Upper lobe of left lung (tissue), 6 donors: ENCODE results near the gene GUF1. TPM values are rescaled to one million over a fixed set of nuclear protein-coding genes. Genes with fewer than 3 reads are reported as not detected.

Experiments used
- ATAC-seq, 2 donors: fragments of 200-7000 bp; cut with Tn5 transposase; one replicate each; pipeline ENCODE4 v1.9.1; 2022; ENCODE audit warnings: mild to moderate bottlenecking in 2 of 2, moderate library complexity in 2 of 2; ENCODE audit not compliant: low FRiP score in 2 of 2
- DNase-seq, 2 donors: peaks; one replicate each; pipeline ENCODE4 v3.0.0-alpha.2; 2019 to 2020
- H3K27ac ChIP-seq, 4 donors: fragments of 200-600 bp; sonication (generic); one replicate each; pipeline ENCODE4 v1.5.1; 2016 to 2019
- H3K27me3 ChIP-seq, 4 donors: fragments of 200-600 bp; sonication (generic); one replicate each; pipeline ENCODE4 v1.5.1; 2017 to 2019
- H3K36me3 ChIP-seq, 4 donors: fragments of 200-600 bp; sonication (generic); one replicate each; pipeline ENCODE4 v1.5.1; 2016 to 2019
- H3K4me1 ChIP-seq, 4 donors: fragments of 200-600 bp; sonication (generic); one replicate each; pipeline ENCODE4 v1.5.1; 2018 to 2019
- H3K4me3 ChIP-seq, 4 donors: fragments of 200-600 bp; sonication (generic); one replicate each; pipeline ENCODE4 v1.5.1; 2017 to 2019; ENCODE audit warnings: mild to moderate bottlenecking in 2 of 4, moderate library complexity in 1 of 4
- H3K9me3 ChIP-seq, 4 donors: fragments of 200-600 bp; sonication (generic); one replicate each; pipeline ENCODE4 v1.5.1; 2018 to 2019
- EP300 ChIP-seq, 4 donors: sonication (generic); formaldehyde crosslinking; IDR thresholded peaks; one replicate each; pipeline ENCODE4 v1.5.1; 2017; ENCODE audit warnings: antibody characterized with exemption in 4 of 4, control low read depth in 2 of 4
- POLR2A ChIP-seq, 4 donors: fragments of 450-650 bp; IDR thresholded peaks; one replicate each; pipeline ENCODE4 v1.5.1; 2016 to 2017; ENCODE audit warnings: antibody characterized with exemption in 4 of 4, mild to moderate bottlenecking in 2 of 4
- POLR2AphosphoS5 ChIP-seq, 2 donors: sonication (generic); formaldehyde crosslinking; IDR thresholded peaks; one replicate each; pipeline ENCODE4 v1.5.1; 2017; ENCODE audit warnings: antibody characterized with exemption in 2 of 2
- WGBS, 2 donors: methylation state at CpG; one replicate each; pipeline ENCODE4 v1.1.5; 2017 to 2018; 5-methylcytosine and 5-hydroxymethylcytosine counted together
- total RNA-seq, 6 donors: library from RNA; depleted of rRNA in 4 of 6; stranded (reverse); fragments of >200 nt in 4 of 6; gene quantifications; one replicate each; pipeline versions ENCODE4 v1.1.0 to v1.2.1, GENCODE V29; 2016 to 2021
- TF ChIP-seq, protein P1 (sequence below), 6 experiments: fragments of 450-650 bp in 4 of 6; fragments of 200-600 bp in 2 of 6; sonication (generic) in 2 of 6; IDR thresholded peaks; one replicate each; pipeline ENCODE4 v1.5.1; 2016 to 2019; ENCODE audit warnings: antibody characterized with exemption in 6 of 6
- donor health status: DM: no; HTN: no; CAD: no; lungs with moderate emphysema.
- donor health status: DM: no; HTN: yes; CAD: no; lungs with severe emphysema.

The GUF1 gene
- total RNA-seq, 6 donors from 2014 or later: 11.3 to 24.4 (median 14.2) TPM

DNA sequence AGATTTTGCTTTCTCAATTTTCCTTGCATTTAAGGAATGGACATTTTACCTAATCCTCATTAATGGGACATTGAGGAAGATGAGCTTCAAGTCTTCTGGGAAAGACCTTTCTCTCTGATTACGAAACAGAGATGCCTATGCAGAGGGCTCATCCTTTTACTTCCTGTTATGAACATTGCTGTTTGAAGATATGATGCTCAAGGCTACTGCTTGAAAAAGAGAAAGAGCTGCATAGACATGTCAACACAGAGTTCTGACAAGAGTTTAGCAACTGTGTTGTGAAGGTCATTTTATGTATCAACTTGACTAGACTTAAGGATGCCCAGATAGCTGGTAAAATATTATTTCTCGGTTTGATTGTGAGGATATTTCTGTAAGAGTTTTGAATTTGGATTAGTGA is 62.0 kb downstream of the GUF1 start:
- H3K4me1 ChIP-seq: no peaks in the 10 kb centered on the region
- ATAC-seq: no peak
- H3K27me3 ChIP-seq: no peaks in the 10 kb centered on the region
- no peaks in the 10 kb centered on the region for H3K36me3 ChIP-seq
- DNase-seq: no peak
- no peak overlapping the region for H3K27ac ChIP-seq
- TF ChIP-seq POLR2AphosphoS5 (IDR thresholded peaks at IDR 0.05) (no peak), EP300 (IDR thresholded peaks at IDR 0.05) (no peak), POLR2A (IDR thresholded peaks at IDR 0.05) (no peak)
- TF ChIP-seq, protein P1, sequence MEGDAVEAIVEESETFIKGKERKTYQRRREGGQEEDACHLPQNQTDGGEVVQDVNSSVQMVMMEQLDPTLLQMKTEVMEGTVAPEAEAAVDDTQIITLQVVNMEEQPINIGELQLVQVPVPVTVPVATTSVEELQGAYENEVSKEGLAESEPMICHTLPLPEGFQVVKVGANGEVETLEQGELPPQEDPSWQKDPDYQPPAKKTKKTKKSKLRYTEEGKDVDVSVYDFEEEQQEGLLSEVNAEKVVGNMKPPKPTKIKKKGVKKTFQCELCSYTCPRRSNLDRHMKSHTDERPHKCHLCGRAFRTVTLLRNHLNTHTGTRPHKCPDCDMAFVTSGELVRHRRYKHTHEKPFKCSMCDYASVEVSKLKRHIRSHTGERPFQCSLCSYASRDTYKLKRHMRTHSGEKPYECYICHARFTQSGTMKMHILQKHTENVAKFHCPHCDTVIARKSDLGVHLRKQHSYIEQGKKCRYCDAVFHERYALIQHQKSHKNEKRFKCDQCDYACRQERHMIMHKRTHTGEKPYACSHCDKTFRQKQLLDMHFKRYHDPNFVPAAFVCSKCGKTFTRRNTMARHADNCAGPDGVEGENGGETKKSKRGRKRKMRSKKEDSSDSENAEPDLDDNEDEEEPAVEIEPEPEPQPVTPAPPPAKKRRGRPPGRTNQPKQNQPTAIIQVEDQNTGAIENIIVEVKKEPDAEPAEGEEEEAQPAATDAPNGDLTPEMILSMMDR (IDR thresholded peaks at IDR 0.05): no peak
- 77 to 83% methylated on average over 2 of the region's 2 CpGs for WGBS, 2 donors
- H3K4me3 ChIP-seq: no peak overlapping the region
- H3K9me3 ChIP-seq: no peaks in the 10 kb centered on the region

Other genes starting within 250 kb of the GUF1 start
- gene KCTD8, start 229.6 kb upstream of the GUF1 start, total RNA-seq: under 1 TPM in 1 of 6 donors, not detected in 5; 0.10 TPM
- not detected for gene YIPF7, start 26.8 kb upstream of the GUF1 start, total RNA-seq
- gene GNPDA2, start 48.1 kb downstream of the GUF1 start, total RNA-seq: 10 to 100 TPM in 3 of 6 donors, 1 to 10 TPM in 3; 5.2 to 15.2 (median 9.7) TPM